NCI-H526 (cell line): ENCODE data around the gene FAM222A.
"Not testable (repeated sequence)": the region's sequence is repeated elsewhere in the genome, so short reads cannot be mapped to it uniquely, and the experiment has no call there.

ENCODE experiments used
- DNase-seq, 2 experiments: peaks; one replicate each; lab custom pipeline; 2025; lab: John Stamatoyannopoulos, UW

Gene FAM222A

GRCh38 chr12:109693653-109694600 is 19.7 kb upstream of the FAM222A start:
- DNase-seq, result no peak

DNA sequence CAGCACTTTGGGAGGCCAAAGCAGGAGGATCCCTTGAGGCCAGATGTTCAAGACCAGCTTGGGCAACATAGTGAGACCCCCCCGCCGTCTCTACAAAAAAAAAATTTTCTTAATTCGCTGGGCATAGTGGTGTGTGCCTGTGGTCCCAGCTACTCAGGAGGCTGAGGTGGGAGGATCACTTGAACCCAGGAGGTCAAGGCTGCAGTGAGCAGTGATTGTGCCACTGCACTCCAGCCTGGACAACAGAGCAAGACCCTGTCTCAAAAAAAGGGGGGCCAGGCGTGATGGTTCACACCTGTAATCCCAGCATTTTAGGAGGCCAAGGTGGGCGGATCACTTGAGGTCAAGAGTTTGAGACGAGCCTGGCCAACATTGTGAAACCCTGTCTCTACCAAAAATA is 19.0 kb upstream of the FAM222A start:
- not testable (repeated sequence) for DNase-seq

- no peak for DNase-seq
Observed at GRCh38 chr12:109695416-109695815, 18.2 kb upstream of the FAM222A start.

GRCh38 chr12:109695961-109696461 is 17.6 kb upstream of the FAM222A start:
- no peak for DNase-seq

DNA sequence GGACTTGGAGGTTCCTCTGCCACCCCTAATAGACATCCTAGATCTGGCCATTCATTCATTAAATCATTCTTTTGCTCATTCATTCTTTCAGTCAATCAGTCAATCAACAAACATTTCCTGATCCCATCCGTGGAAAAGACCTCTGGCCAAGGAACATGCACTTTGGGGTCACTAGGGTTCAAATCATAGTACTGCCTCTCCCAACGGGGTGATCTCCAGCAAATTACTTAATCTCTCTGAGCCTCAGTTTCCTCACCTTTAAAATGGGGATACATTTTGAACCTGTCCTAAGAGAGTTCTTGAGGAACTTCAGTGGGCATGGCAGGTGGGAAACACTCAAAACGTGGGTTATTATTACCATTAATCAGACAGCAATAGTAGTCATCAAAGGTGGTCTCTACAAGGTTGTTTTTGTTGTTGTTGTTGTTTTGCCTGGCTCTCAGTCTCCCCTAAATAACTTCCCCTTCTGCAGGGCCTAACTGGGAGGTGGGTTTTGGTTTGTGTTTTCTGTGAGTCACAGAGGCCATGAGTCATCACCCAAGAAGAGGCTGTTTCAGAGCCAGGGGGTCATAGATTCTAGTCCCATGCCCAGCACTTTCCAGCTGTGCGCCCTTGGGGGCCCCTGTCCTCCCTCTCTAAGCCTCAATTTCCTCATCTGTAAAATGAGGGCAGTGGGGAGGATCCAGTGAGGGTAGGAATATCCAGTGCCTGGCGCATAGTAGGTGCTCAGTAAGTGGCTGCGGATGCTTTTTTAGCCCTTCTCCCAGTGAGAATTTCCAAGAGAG is 16.9 kb upstream of the FAM222A start:
- DNase-seq, result no peak

- DNase-seq, result no peak
Observed at GRCh38 chr12:109697270-109697553, 16.4 kb upstream of the FAM222A start.

DNA sequence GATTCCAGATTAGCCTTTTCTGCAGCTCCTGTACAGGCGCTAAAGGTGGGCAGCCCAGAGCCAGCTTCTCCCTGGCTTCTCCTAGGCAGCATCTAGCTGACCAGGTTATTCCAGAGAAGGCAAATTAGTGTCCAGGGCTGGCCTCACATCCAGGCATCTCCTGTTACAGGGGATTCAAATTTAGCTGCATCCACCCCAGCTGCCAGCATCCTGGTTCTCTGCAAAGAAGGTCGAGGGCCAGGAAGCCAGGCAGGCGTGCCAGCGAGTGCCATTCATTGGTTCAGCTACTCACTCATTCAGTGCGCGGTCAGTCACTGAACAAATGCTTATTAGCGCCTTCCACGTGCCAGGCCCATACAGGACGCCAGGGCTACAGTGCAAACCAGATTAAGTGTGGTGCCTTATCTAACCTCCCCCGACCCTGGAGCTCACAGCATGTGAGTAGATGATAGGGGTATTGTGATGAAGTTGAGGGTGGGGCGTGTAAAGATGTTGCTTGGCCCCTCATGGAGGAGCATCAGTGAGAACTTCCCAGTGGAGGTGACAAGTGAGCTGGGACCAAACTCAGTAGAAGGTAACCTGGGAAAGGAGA is 15.7 kb upstream of the FAM222A start:
- DNase-seq, result peak in 1 of 2 experiments; percentile 77

DNA sequence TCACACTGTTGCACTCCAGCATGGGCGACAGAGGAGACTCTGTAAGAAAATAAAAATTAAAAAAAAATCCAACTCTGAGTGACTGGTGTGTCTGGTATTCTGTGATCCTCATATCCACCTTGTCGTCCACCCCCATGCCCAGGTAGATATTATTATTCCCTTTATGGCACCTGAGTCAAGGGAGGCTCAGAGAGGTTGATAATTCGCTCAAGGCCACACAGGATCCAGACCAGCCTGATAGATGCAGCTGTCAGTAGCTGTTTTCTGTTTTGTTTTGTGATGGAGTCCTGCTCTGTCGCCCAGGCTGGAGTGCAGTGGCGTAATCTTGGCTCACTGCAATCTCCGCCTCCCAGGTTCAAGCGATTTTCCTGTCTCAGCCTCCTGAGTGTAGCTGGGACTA is 14.8 kb upstream of the FAM222A start:
- no peak for DNase-seq

DNA sequence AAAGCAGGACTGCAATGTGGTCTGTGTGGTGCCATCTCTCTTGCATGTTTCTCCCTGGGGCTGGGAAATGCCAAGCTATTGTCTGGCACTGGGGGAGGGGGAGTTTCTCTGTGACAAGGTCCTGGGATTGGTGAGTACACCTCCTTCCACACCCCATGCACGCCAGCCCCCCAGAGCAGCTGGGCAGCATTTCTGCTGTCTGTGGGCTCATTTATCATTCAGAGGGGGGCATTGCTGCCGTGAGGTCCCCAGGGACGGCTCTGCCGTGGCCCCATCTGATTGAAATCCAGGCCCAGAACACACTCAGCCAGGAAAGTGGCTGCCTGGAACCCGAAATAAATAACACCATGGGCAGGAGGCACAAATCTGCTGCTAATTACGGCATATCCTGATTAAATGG is 12.6 kb upstream of the FAM222A start:
- no peak for DNase-seq

GRCh38 chr12:109702111-109702841 is 11.3 kb upstream of the FAM222A start:
- no peak for DNase-seq

DNA sequence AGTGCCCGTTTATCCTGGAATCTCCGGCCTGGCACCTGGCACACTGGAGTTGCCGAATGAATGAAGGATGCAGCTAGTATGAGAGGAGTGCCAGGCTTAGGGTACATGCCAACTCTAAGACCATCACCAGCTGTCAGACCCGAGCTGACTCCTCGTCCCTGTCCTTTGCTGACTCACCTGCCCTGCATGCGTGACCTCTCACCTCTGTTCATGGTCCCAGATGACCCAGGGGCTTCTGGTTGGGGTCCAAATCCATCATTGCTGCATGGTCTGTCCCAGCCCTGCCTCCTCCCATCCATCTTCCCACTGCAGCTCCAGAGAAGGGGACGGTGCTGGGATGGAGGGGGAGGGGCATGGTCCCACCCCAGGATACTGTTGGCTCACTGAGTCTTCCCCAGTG is 9.9 kb upstream of the FAM222A start:
- no peak for DNase-seq

DNA sequence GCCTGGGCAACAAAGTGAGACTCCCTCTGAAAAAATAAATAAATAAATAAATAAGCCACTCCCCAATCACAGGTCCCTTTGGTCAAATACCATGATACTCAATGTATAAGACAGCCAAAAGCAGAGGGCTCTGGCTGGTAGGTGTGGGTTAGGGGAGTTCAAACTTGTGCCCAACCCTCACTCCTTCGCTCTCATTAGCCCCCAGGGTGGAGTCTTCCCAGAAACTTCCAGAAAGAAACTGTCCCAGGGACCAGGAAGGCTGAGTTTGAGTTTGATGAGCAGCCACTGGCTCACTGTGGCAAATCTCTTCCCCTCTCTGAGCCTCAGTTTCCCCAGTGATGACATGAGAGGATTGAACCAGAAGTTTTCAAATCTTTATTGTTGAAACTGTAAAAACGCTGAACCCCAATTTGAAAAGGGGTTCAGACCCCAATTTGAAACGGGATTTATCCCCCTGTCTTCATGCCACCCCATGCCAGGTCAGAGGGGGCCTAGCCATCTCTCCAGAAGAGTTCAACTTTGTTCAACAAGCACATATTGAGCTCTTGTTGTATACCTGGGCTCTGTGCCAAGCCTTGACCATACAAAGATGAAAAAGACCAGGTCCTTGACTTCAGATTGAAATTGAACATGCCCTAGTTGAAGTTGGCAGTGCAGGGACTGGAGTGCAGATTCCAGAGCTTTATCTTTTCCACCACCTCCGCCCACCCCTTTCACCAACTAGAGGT is 9.1 kb upstream of the FAM222A start:
- no peak for DNase-seq

DNA sequence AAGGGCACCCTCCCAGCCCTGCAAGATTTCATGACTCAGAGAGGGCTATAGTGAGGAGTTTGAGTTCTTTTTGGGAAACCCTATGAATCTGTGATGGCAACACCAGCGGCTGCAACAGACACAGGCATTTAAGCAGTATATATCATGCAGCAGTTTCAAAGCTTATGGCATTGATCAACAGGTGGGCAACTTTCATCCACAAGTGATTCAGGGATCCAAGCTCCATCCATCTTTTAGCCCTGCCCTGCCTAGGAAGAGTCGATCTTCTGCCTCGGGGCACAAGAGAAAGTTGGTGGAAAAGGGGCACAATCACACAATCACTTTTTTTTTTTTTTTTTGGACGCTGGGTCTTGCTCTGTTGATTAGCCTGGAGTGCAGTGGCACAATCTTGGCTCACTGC is 8.3 kb upstream of the FAM222A start:
- no peak for DNase-seq

DNA sequence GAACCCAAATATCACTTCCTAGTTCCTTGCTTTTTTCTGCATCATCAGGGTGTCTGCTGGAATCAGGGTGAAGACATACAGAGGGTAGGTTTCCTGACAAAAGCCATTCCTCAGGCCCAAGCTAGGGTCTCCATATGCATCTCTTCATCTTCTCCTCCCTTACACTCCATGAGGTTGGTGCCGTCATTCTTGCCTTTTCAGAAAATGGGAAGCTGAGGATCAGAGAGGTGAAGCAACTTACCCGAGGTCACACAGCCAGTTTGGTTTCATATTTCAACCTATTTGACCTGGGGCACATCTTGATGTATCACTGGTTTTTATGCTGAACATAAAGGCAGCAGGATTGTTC is 7.3 kb upstream of the FAM222A start:
- DNase-seq, result no peak

GRCh38 chr12:109706747-109707469 is 6.7 kb upstream of the FAM222A start:
- DNase-seq, result no peak

- DNase-seq, result peak in 1 of 2 experiments; percentile 46
Observed at GRCh38 chr12:109707470-109707821, 6.2 kb upstream of the FAM222A start.

DNA sequence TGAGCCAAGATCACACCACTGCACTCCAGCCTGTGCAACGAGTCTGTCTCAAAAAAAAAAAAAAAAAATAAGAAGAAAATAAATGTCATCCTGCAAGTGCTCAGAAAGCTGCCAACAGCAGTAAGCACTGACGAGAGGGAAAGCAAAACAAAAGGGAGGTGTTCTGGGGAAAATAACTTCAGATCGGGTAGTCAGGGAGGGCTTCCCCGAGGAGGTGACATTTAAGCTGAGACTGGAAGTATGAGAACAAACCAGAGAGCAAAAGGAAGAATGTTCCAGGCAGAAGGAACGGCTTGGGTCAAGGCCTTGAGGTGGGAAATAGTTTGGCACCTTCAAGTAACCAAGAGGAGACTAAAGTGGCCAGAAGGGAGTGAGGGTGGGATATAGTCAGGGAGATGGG is 4.7 kb upstream of the FAM222A start:
- DNase-seq, result no peak

GRCh38 chr12:109709401-109709991 is 4.1 kb upstream of the FAM222A start:
- DNase-seq, result peak; percentile 70 to 74

GRCh38 chr12:109710205-109710746 is 3.3 kb upstream of the FAM222A start:
- no peak for DNase-seq
